ENCODE measurements around the gene CLCA4.

The CLCA4 gene

GRCh38 chr1:86581231-86581630 lies 34.4 kb downstream of the CLCA4 start:
- no peak overlapping the region for H2AFZ ChIP-seq (ENCODE audit: insufficient read depth, low read length, poor library complexity)
- no peak overlapping the region for H2BK12ac ChIP-seq (ENCODE audit: low read length)
- no CpG with 5 or more reads among the region's 1 CpG for WGBS (ENCODE audit: extremely low coverage, insufficient coverage, insufficient read length)
- no peaks in the 10 kb centered on the region for H3K4me1 ChIP-seq (ENCODE audit: control insufficient read depth in 1 of 2, insufficient read depth in 2 of 2, low read length in 2 of 2)
- no peak overlapping the region for H3K27ac ChIP-seq (ENCODE audit: low read depth, low read length)
- H2BK5ac ChIP-seq (ENCODE audit: low read depth, low read length, poor library complexity) = no peak overlapping the region
- no peak overlapping the region for H4K12ac ChIP-seq (ENCODE audit: low read depth, low read length)
- H3K79me2 ChIP-seq (ENCODE audit: control insufficient read depth, insufficient read depth, low read length, poor library complexity) = no peaks in the 10 kb centered on the region
- H3K14ac ChIP-seq (ENCODE audit: low read length) = no peak overlapping the region
- H3K23ac ChIP-seq (ENCODE audit: low read length) = no peak overlapping the region
- H3K18ac ChIP-seq (ENCODE audit: low read length) = no peak overlapping the region
- no peak overlapping the region for H3K9ac ChIP-seq (ENCODE audit: low read length)
- H3K27me3 ChIP-seq (ENCODE audit: insufficient read depth, low read length) = no peaks in the 10 kb centered on the region
- no peak overlapping the region for H3K4me3 ChIP-seq (ENCODE audit: low read depth, low read length)
- H2BK120ac ChIP-seq (ENCODE audit: insufficient read depth, low read length, poor library complexity) = no peak overlapping the region
- H4K91ac ChIP-seq (ENCODE audit: low read depth, low read length) = no peak overlapping the region
- no peak for DNase-seq
- H4K8ac ChIP-seq (ENCODE audit: low read depth, low read length) = no peak overlapping the region
- no peaks in the 10 kb centered on the region for H3K9me3 ChIP-seq (ENCODE audit: insufficient read depth, low read depth, low read length)
- no peak overlapping the region for H3K4me2 ChIP-seq (ENCODE audit: low read length)
- no peak overlapping the region for H2AK5ac ChIP-seq (ENCODE audit: low read length)
- H3K4ac ChIP-seq (ENCODE audit: low read depth, low read length) = no peak overlapping the region
- no peaks in the 10 kb centered on the region for H3K79me1 ChIP-seq (ENCODE audit: low read length)
- no peaks in the 10 kb centered on the region for H3K36me3 ChIP-seq (ENCODE audit: control insufficient read depth in 1 of 2, insufficient read depth in 2 of 2, low read length in 2 of 2)

GRCh38 chr1:86582161-86582560 lies 35.3 kb downstream of the CLCA4 start:
- Histone ChIP-seq H2AFZ (ENCODE audit: insufficient read depth, low read length, poor library complexity) (no peak overlapping the region), H3K23ac (ENCODE audit: low read length) (no peak overlapping the region), H3K4ac (ENCODE audit: low read depth, low read length) (no peak overlapping the region), H3K4me1 (ENCODE audit: control insufficient read depth in 1 of 2, insufficient read depth in 2 of 2, low read length in 2 of 2) (no peaks in the 10 kb centered on the region), H3K18ac (ENCODE audit: low read length) (no peak overlapping the region), H2BK12ac (ENCODE audit: low read length) (no peak overlapping the region), H3K9ac (ENCODE audit: low read length) (no peak overlapping the region), H4K12ac (ENCODE audit: low read depth, low read length) (no peak overlapping the region), H3K79me1 (ENCODE audit: low read length) (no peaks in the 10 kb centered on the region), H3K27ac (ENCODE audit: low read depth, low read length) (no peak overlapping the region), H3K14ac (ENCODE audit: low read length) (no peak overlapping the region), H4K91ac (ENCODE audit: low read depth, low read length) (no peak overlapping the region), H3K9me3 (ENCODE audit: insufficient read depth, low read depth, low read length) (no peaks in the 10 kb centered on the region), H4K8ac (ENCODE audit: low read depth, low read length) (no peak overlapping the region), H3K36me3 (ENCODE audit: control insufficient read depth in 1 of 2, insufficient read depth in 2 of 2, low read length in 2 of 2) (no peaks in the 10 kb centered on the region), H2BK5ac (ENCODE audit: low read depth, low read length, poor library complexity) (no peak overlapping the region), H3K27me3 (ENCODE audit: insufficient read depth, low read length) (no peaks in the 10 kb centered on the region), H2BK120ac (ENCODE audit: insufficient read depth, low read length, poor library complexity) (no peak overlapping the region), H3K4me3 (ENCODE audit: low read depth, low read length) (no peak overlapping the region), H2AK5ac (ENCODE audit: low read length) (no peak overlapping the region), H3K4me2 (ENCODE audit: low read length) (no peak overlapping the region), H3K79me2 (ENCODE audit: control insufficient read depth, insufficient read depth, low read length, poor library complexity) (no peaks in the 10 kb centered on the region)
- WGBS (ENCODE audit: extremely low coverage, insufficient coverage, insufficient read length) = no CpG with 5 or more reads among the region's 1 CpG
- DNase-seq = no peak

GRCh38 chr1:86583032-86583431 lies 36.2 kb downstream of the CLCA4 start:
- H3K4me1 ChIP-seq (ENCODE audit: control insufficient read depth in 1 of 2, insufficient read depth in 2 of 2, low read length in 2 of 2) = no peaks in the 10 kb centered on the region
- H3K27ac ChIP-seq (ENCODE audit: low read depth, low read length) = no peak overlapping the region
- no peaks in the 10 kb centered on the region for H3K27me3 ChIP-seq (ENCODE audit: insufficient read depth, low read length)
- no peak overlapping the region for H3K9ac ChIP-seq (ENCODE audit: low read length)
- H4K8ac ChIP-seq (ENCODE audit: low read depth, low read length) = no peak overlapping the region
- H3K79me2 ChIP-seq (ENCODE audit: control insufficient read depth, insufficient read depth, low read length, poor library complexity) = no peaks in the 10 kb centered on the region
- no peak overlapping the region for H2BK12ac ChIP-seq (ENCODE audit: low read length)
- no peak overlapping the region for H2AFZ ChIP-seq (ENCODE audit: insufficient read depth, low read length, poor library complexity)
- no peak overlapping the region for H3K14ac ChIP-seq (ENCODE audit: low read length)
- no peak overlapping the region for H3K4ac ChIP-seq (ENCODE audit: low read depth, low read length)
- no peak overlapping the region for H3K4me3 ChIP-seq (ENCODE audit: low read depth, low read length)
- no CpG with 5 or more reads among the region's 1 CpG for WGBS (ENCODE audit: extremely low coverage, insufficient coverage, insufficient read length)
- no peak overlapping the region for H2AK5ac ChIP-seq (ENCODE audit: low read length)
- H4K91ac ChIP-seq (ENCODE audit: low read depth, low read length) = no peak overlapping the region
- no peak overlapping the region for H2BK5ac ChIP-seq (ENCODE audit: low read depth, low read length, poor library complexity)
- no peaks in the 10 kb centered on the region for H3K9me3 ChIP-seq (ENCODE audit: insufficient read depth, low read depth, low read length)
- H4K12ac ChIP-seq (ENCODE audit: low read depth, low read length) = no peak overlapping the region
- no peak overlapping the region for H3K18ac ChIP-seq (ENCODE audit: low read length)
- DNase-seq = no peak
- H3K23ac ChIP-seq (ENCODE audit: low read length) = no peak overlapping the region
- no peaks in the 10 kb centered on the region for H3K36me3 ChIP-seq (ENCODE audit: control insufficient read depth in 1 of 2, insufficient read depth in 2 of 2, low read length in 2 of 2)
- H3K4me2 ChIP-seq (ENCODE audit: low read length) = no peak overlapping the region
- no peak overlapping the region for H2BK120ac ChIP-seq (ENCODE audit: insufficient read depth, low read length, poor library complexity)
- H3K79me1 ChIP-seq (ENCODE audit: low read length) = no peaks in the 10 kb centered on the region

- no peak overlapping the region for H4K91ac ChIP-seq (ENCODE audit: low read depth, low read length)
- H3K79me1 ChIP-seq (ENCODE audit: low read length) = no peaks in the 10 kb centered on the region
- H3K36me3 ChIP-seq (ENCODE audit: control insufficient read depth in 1 of 2, insufficient read depth in 2 of 2, low read length in 2 of 2) = no peaks in the 10 kb centered on the region
- no CpG with 5 or more reads among the region's 3 CpGs for WGBS (ENCODE audit: extremely low coverage, insufficient coverage, insufficient read length)
- no peak for DNase-seq
- H3K79me2 ChIP-seq (ENCODE audit: control insufficient read depth, insufficient read depth, low read length, poor library complexity) = no peaks in the 10 kb centered on the region
- H4K12ac ChIP-seq (ENCODE audit: low read depth, low read length) = no peak overlapping the region
- no peak overlapping the region for H2AK5ac ChIP-seq (ENCODE audit: low read length)
- no peak overlapping the region for H3K4ac ChIP-seq (ENCODE audit: low read depth, low read length)
- H3K4me1 ChIP-seq (ENCODE audit: control insufficient read depth in 1 of 2, insufficient read depth in 2 of 2, low read length in 2 of 2) = no peaks in the 10 kb centered on the region
- no peak overlapping the region for H3K27ac ChIP-seq (ENCODE audit: low read depth, low read length)
- no peak overlapping the region for H2AFZ ChIP-seq (ENCODE audit: insufficient read depth, low read length, poor library complexity)
- H4K8ac ChIP-seq (ENCODE audit: low read depth, low read length) = no peak overlapping the region
- no peak overlapping the region for H2BK120ac ChIP-seq (ENCODE audit: insufficient read depth, low read length, poor library complexity)
- H3K14ac ChIP-seq (ENCODE audit: low read length) = no peak overlapping the region
- no peak overlapping the region for H2BK12ac ChIP-seq (ENCODE audit: low read length)
- H2BK5ac ChIP-seq (ENCODE audit: low read depth, low read length, poor library complexity) = no peak overlapping the region
- H3K9ac ChIP-seq (ENCODE audit: low read length) = no peak overlapping the region
- H3K4me3 ChIP-seq (ENCODE audit: low read depth, low read length) = no peak overlapping the region
- H3K18ac ChIP-seq (ENCODE audit: low read length) = no peak overlapping the region
- no peaks in the 10 kb centered on the region for H3K27me3 ChIP-seq (ENCODE audit: insufficient read depth, low read length)
- no peaks in the 10 kb centered on the region for H3K9me3 ChIP-seq (ENCODE audit: insufficient read depth, low read depth, low read length)
- no peak overlapping the region for H3K4me2 ChIP-seq (ENCODE audit: low read length)
- no peak overlapping the region for H3K23ac ChIP-seq (ENCODE audit: low read length)
Observed at GRCh38 chr1:86583593-86583992, 36.7 kb downstream of the CLCA4 start.

All from trophoblast cell (in vitro differentiated cells and primary cell).